Stromal cell of bone marrow (primary cell): ENCODE data around the gene PLAGL1.

Experiments
- DNase-seq: peaks from one replicate; pipeline ENCODE4 v3.0.0-alpha.2; 2012; ENCODE audit warnings: low read depth

The PLAGL1 gene

DNA sequence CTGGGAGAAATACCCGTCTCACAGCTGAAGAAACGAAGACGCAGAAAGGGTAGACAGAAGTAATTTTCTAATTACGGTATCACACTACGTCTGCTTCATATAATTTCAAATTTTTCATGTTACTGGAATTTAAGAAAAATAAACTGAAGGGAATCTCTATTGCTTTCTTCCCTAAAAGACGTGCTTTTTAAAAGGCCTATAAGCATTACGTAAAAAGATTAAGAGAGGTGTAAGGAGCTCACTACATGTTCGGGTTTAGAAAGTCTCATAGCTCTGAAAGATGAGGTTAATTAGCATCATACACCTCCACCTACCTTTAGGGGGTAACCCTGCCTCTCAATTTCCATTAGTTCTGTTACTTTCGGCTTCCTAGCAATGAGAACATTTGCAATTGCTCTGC lies 787 bp upstream of the PLAGL1 start:
- no peak for DNase-seq

DNA sequence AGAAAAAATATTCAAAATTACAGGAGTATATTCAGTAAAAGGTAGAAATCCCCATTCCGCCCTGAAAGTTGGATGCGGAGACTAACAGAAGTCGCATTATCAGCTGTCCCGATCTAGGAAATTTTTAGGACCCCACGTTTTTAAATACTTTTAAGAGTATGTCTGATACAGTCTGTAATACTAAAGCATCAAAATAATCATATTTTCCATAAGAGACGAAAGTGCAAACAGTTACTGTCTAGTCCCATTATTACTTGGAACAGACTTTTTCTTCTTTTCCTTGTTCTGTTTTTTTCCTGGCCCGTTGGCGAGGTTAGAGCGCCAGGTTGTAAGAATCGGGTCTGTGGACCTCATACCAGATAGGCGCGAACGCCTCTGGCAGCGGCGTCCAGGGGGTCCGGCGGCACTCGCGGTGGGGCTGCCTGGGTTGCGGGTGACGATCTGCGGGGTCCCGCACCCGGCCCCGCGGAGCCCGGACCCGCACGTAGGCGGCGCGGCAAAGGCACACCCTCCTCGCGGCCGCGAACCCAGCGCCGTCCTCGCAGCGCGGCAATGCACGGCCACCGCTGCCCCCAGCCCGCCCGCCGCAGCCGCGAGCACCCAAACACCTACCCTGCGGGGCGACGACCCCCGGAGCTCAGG lies 460 bp downstream of the PLAGL1 start:
- DNase-seq, result peak; percentile 5

DNA sequence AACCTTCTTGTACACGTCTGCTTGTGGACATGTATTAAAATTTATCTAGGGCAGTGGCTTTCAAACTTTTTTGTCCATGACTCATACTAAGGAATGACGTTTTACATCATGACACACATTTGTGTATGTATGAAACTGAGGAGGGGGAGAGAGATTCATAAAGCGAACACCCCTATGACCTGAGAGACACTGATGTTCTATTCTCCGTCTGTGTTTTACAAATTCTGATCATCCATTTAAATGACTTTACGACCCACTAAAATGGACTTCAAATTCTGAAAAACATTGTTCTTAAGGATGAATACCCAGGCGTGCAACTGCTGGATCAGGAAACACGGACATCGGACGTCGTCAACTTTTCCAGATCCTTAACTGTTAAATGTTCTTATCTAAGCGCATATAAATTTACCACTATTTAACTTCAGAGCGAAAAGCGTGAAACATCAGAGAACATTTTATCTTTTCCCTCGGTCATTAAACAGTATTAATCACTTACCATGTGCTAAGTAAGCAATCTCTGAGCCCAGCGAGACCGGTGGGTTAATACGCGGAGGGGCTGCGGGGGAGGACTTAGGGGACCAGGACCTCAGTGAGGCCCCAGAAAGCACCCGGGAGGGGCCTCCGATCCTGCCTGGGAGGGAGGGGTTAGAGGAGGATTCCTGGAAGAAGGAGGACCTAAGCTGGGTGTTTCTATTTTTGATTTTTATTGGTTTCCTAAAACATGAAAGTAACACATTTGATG lies 1.2 kb downstream of the PLAGL1 start:
- peak; percentile 36 for DNase-seq

DNA sequence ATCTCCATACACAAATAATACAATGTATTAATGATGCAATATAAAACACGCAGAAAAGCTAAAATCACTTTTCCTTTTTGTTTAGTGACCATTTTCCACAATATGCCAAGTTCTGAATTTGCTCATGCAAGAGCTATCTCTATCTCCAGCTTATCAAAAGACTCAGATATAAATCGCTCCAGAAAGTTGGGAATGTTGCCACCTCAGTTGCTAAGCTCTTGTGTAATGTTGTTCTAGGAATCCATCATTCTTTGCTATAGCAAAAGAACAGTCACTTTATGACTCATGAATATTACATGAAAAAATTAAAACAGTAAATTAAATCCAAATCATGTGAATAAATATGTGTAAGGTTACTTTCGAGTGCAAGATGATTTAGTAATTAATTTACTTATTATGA lies 8.7 kb downstream of the PLAGL1 start:
- DNase-seq, result peak; percentile 68

DNA sequence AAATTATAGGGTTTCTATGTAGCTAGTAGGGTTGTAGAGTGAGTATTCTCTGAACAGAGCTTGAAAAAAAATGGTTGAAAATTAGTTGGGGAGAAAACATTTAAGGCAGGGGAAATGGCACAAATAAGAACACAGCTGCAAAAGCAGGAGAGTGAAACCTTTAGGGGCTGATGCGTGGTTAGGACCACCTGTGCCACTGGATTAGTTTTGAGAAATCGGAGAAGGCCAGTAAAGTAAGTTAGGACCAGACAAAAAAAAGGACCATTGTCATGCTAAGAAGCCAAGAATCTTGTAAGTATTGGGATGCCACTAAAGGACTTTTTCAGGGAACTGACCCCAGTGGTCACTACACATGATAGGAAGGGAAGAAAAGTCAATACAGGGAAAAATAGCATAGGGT lies 9.4 kb downstream of the PLAGL1 start:
- DNase-seq, result no peak

DNA sequence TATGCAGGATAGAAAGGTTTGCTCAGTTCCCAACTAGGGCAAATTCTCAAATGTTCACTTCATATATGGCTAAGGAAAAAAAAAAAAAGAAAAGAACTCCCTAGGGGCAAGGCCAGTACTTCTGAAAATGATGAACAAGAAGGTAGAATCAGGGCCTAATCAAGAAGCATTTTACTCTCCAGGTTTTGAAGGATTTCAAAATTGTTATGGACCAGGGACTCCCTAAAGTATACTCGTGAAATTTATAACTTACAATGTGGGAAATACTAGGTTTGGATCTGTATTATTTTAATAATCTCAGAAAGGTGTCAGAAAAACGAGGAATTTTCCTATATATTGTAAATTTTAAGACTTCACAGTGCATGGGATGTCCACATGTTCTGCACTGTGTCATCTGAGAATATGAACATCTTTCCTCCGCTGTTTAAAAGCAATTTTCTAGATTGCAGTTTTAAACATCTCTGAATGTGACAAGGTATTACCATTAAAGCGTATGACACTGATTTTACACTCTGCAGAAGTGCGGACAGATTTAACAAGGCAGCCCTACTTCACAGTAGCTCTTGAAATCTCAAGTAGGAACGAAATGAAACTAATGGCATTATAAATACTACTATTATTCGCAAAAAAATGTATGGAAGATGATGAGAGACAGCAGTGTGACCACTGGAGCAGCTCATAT lies 14.0 kb downstream of the PLAGL1 start:
- DNase-seq, result no peak

DNA sequence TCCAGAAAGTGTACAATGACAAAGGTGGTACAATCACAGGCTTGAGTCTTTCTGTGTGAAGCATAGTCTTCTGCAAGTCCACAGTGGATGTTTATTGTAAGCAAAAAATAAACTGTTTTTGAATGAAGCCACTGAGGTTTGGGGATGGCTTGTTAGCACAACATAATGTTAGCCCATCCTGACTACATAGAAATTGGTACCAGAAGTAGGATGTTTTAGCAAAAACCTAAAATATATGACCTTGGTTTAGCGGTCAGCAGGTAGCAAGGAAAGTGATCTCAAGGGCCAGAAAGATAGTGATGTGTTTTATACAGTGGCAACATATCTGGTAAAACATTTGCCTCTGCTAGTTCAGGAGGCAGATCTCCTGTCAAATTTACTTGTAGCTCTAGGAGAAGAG lies 15.8 kb downstream of the PLAGL1 start:
- DNase-seq, result no peak

DNA sequence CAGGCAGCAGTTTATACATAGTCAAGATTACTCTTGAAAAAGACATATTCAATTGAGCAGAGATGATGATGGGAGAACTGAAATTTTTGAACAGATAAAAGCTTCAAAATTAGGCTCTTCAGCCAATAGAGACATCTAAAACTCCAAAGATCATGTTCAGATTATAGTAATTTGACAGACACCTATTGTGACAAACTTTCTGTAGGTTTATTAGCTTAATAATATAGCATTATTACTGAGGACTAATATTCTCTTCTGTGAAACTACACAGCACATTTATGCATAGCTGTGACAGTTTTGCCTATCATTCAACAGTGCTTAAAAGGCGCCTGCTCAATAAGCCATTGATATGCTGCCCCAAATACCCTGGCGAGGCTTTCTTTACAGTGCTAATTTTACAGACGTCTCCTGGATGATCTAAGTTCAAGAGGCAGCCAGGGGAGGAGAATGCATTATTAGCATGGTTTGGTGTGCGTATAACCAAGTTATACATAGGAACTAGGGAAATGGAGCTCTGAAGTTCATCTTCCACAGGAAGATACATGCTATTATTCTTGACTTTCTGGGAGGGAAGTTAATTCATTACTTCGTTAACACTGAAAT lies 21.5 kb downstream of the PLAGL1 start:
- no peak for DNase-seq

DNA sequence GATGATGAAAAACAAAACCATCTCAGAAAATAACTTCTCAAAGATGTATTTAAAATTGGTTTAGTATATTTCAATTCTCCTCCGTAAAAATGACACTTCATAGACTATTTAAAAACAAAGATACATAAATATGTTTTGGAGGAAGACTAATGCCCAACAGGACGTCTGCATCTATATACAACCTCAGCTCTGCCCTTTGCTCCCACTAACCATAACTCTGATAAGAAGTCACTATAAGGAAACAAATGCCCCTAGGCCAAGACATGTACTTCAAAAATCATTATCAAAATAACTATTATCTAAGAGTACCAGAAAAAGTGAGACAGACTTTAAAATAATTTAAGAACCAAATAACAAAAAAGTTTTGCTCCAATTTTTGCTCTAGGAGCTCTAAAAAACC lies 23.4 kb downstream of the PLAGL1 start:
- DNase-seq, result no peak

DNA sequence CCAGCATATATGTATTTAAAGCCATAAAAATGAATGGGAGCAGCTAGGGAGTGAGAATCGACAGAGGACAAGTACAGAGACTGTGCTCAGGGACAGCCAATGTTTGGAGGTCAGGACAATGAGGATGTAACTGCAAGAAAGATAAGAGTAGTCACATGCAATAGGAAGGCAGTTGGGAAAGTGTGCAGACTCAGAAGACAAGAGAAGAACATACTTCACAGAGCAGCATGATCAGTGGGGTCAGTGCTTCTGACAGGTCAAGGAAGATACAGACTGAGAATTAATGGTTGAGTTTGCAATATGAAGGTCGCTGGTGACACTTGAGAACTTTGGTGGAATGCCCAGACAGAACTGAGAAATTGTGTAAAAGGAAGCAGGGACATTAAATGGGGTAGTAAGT lies 25.1 kb downstream of the PLAGL1 start:
- DNase-seq, result no peak

DNA sequence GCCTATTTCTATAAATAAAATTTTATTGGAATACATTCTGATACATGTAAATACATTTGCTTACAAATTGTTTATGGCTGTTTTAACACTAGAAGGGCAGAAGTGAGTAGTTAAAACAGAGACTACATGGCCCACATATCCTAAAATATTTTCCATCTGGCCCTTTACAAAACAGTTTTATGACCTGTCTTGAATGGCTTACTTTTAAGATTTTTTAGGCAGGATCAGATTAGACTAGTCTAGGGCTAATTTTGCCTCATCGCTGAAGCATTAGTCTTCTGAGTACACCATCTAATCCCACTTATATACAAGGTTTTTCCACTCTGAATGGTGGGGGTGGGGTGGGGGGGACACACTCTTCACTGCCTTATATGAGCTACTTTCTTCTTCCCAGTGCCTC lies 27.1 kb downstream of the PLAGL1 start:
- DNase-seq, result no peak

DNA sequence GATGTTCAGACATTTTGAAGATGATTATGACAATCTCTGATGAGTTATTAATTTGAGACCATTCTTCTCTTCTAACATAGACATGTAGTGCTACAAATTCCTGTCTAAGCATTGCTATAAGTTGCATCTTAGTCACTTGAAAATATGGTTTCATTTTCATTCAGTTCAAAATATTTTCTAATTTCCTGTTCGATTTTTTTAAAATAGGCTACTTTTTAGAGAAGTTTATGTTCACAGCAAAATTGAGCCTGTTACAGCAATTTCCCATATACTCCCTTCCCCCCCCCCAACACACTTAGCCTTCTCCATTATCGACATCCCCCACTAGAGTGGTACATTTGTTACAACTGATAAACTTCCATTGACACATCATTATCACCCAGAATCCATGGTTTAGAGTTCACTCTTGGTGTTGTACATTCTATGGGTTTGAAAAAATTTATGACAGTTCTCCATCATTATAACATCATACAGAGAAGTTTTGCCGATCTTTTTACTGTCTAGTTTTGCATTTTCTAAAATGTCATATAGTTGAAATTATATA lies 31.2 kb downstream of the PLAGL1 start:
- no peak for DNase-seq

DNA sequence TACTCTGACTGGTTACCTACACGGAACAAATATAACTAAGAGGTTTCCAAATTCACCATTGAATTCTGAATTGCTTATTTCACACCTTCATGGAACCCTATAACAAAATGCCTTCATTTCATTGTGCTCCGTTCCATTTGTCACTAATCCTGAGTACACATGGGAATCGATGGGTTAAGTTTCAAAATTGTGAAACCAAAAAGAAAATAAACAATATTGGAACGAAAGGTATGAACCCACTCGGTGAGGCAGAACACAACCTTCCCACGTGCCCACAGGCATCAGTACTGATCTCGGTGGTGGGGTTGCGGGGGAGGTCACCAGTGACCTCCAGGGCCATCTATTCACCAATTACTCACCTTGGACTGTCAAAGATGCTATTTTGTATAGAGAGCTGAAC lies 34.0 kb downstream of the PLAGL1 start:
- no peak for DNase-seq

DNA sequence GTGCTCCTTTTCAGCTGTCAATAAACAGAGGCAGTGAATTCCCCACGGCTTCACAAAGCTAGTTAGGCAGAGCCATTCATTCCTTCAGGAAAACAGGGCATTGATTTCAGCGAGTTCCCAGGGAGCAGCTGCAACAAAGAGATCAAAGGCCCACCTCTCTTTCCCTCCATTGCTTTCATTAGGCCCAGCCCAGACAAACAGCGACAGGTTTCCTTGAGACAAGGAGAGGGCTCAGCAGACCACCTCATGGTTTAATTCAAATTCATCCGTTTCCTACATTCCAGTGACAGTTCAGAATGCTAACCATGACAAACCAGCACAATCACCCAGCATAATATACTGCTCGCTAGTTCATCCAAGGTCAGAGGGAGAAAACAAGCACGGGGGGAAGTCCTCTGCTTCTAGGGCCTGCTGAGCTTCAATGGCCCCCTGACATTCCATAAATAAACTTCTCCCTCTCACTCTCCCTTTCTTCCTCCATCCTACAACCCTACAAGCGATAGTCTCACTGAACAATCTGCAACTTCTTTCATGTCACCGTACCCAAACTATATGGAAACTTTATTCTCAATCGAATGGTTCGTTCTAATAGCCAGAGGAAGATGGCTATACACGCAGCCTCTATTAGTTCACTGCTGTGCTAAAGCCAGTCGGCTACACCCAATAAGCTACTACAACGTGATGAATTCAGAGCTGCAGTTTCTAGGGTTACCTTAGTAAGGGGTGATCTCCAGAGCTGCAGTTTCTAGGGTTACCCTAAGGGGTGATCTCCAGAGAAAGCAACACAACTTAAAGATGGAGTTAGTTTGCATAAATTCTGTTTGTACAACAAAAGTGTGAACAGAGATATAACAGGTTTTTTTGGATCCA lies 34.7 kb downstream of the PLAGL1 start:
- DNase-seq, result no peak

DNA sequence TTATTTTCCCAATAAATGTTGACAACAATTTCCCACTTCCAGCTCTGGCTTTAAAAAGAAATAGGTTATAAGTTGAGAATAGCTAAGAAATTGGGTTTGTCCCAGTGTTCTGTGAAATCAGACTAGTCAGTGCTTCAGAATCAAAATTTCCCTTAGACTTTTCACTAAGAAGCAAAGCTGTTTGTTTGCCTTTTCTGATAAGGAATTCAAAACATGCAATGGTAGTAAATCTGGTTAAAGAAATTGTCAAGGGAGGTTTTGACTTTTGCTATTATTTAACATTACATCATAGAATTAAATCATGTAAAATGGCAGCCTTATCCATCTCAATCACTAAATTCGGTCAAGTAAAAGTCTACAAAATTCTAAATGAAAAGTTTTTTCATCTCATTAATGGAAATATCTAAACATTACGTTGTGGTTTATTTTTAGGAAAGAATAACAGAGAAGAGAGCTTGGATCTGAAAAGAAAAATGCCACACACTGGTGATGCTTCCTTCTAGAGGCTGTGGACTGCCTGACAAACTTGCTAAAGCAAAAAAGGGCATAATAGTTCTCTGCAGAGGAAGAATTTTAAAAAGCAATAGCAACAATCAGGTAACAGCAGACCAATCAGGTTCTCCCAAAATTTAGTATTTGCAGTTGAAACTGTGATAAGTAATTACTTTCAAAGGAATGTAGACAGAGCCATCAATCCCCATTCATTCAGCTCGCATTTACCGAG lies 36.4 kb downstream of the PLAGL1 start:
- DNase-seq, result no peak

DNA sequence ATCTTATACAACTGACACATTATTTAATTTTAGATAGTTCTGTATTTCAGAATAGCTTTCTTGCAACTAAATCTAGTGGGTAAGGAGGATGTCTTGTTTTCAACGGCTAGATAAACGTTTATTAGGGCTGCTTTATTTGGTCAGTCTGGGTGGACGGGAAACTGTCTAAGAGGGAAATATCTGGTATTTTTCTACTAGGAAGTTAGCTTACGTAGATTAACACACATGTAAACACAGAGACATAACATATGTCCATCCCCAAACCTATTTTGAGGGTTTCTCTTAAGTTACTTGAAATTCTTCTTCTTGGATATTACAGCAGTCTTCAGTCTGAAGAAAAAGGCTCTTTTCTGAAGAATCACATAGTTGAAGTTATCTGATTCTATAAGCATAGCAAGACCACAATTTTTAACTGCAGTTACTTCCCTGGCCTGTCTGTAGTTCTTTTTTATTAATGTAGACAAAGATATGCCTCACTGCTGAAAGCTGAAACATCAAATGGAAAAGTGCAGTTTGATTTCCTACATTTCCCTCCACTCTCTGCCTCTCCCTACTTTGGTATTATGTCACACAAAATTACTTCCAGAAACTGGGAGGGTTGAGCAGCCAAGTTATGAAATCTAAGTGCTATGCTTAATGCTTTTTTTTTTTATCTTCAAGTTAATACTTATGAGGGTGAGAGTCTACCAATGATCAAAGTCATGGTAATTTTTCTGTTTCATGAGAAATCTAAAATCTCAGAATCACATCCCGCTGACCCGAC lies 37.4 kb downstream of the PLAGL1 start:
- peak; percentile 52 for DNase-seq

DNA sequence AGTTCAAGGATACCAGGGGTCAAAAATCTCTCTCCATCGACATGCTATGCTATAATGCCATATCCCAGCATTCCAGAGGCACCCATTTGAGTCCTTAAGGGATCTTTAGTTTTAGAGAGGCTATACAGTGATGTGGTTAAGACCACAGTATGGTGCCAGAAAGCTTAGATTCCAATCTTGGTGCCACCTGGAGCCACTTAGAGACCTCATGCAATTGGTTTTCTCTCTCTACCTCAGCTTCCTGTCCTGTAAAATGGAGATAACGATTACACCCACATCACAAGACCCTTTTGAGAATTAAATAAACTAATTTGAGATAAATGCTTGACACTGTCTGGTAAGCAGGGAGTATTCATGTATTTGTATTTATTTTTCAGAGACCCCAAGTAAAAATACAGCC lies 39.0 kb downstream of the PLAGL1 start:
- DNase-seq, result no peak

DNA sequence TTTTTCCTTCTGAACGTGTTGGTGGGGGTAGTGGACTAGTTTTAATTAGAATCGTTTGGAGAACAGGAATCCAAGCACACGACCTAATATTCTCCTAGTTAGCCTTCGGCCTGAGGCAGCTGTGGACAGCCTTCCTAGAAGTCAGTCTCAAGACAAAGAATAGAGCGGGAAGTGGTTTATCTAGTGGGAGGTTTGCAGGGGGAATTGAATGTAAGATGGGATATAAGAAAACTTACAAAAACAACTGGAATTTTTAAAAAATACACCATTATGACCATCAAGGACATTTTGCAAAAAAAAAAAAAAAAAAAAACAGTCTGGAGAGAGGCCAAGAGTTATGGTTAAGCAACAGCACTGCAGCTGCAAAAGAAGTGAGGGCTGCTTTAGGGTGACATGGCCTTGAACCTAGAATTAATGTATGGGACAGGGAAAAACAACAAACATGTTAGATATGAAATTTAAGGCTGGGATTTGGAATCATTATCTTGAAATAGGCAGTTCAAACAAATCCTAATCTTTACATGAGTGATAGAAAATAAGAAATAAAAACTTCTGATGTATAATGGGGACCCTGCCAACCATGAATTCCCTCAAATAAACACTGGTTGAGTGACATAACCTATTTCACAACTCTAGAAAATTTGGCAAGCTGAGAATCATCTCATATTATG lies 40.2 kb downstream of the PLAGL1 start:
- peak; percentile 45 for DNase-seq

DNA sequence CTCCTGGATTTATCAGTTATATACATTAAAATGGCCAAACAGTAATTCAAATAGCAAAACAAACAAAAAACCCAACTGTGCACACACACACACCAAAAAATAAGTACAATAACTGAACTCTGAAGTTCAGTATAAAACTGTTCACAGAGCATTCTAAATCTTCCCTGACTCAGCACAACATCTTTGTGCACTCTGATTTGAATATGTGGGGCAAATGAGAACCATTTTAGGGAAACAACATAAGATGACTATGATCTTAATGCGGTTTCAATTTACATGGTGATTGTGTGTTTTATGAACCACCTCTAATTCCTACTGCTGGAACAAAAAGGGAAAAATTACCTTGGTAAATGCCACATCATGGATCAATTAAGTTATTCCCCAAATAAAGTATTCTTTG lies 41.7 kb downstream of the PLAGL1 start:
- no peak for DNase-seq
